GM12878 (cell line): ENCODE measurements around the gene PHF2.

Experiments
- EP300 ChIP-seq, 2 experiments: fragments of 150-350 bp in 1 of 2; IDR thresholded peaks; 2 replicates each; pipeline ENCODE4 v1.6.1; 2011 to 2012; ENCODE audit warnings: low read depth in 2 of 2, low read length in 2 of 2, borderline replicate concordance in 1 of 2, improper control_type of control experiment in 1 of 2, inconsistent platforms in 1 of 2; ENCODE audit not compliant: control insufficient read depth in 1 of 2
- HCFC1 ChIP-seq: fragments of 150-350 bp; IDR thresholded peaks from 2 replicates; pipeline ENCODE4 v1.6.1; 2014; ENCODE audit warnings: low read length
- JUNB ChIP-seq: IDR thresholded peaks from 2 replicates; pipeline ENCODE4 v1.6.1; 2016; ENCODE audit warnings: antibody characterized with exemption, mild to moderate bottlenecking
- NRF1 ChIP-seq: conservative IDR thresholded peaks from 2 replicates; pipeline ENCODE4 v1.6.1; 2011; ENCODE audit warnings: mild to moderate bottlenecking, low read depth, low read length, improper control_type of control experiment
- RFX5 ChIP-seq: IDR thresholded peaks from 2 replicates; pipeline ENCODE4 v1.6.1; 2011; ENCODE audit warnings: low read depth, low read length, improper control_type of control experiment
- TCF3 ChIP-seq: IDR thresholded peaks from 2 replicates; pipeline ENCODE4 v1.6.1; 2012; ENCODE audit warnings: low read depth, mild to moderate bottlenecking, low read length, borderline replicate concordance; ENCODE audit not compliant: insufficient read depth
- ZNF207 ChIP-seq: fragments of 450-650 bp; IDR thresholded peaks from 2 replicates; pipeline ENCODE4 v1.6.1; 2014; ENCODE audit warnings: antibody characterized with exemption, mild to moderate bottlenecking, borderline replicate concordance
- TF ChIP-seq, protein P1 (sequence below): IDR thresholded peaks from 2 replicates; pipeline ENCODE4 v1.6.1; 2011; ENCODE audit warnings: low read depth, mild to moderate bottlenecking, low read length, moderate library complexity, borderline replicate concordance; ENCODE audit errors: extremely low read depth

GRCh38 chr9:93621922-93622321 is 45.5 kb downstream of the PHF2 start:
- no peak for TF ChIP-seq ZNF207
- TF ChIP-seq HCFC1, result no peak
- no peak for TF ChIP-seq RFX5
- TF ChIP-seq, protein P1, sequence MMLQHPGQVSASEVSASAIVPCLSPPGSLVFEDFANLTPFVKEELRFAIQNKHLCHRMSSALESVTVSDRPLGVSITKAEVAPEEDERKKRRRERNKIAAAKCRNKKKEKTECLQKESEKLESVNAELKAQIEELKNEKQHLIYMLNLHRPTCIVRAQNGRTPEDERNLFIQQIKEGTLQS, result no peak
- no peak for TF ChIP-seq TCF3
- no peak for TF ChIP-seq EP300 (IDR thresholded peaks at IDR 0.05; ENCODE audit: borderline replicate concordance in 1 of 2, control insufficient read depth in 1 of 2, low read depth in 2 of 2, low read length in 2 of 2)
- TF ChIP-seq NRF1, result no peak
- no peak for TF ChIP-seq JUNB
